PC-9 (cell line): ENCODE results near the gene SRSF2. TPM values are rescaled to one million over a fixed set of nuclear protein-coding genes. Genes with fewer than 3 reads are reported as not detected.
"Not testable (repeated sequence)": the region's sequence is repeated elsewhere in the genome, so short reads cannot be mapped to it uniquely, and the experiment has no call there.

Experiments
- BruUV-seq: library from RNA; stranded (reverse); fragments of 400-500 nt; replicated peaks from 2 replicates; lab custom pipeline; 2021; lab: Mats Ljungman, UMichigan
- CTCF ChIA-PET: fragments of 300-600 bp; sonication (Branson Sonifier 250); formaldehyde crosslinking; loops from one replicate; lab custom pipeline; 2022; ENCODE audit warnings: antibody characterized with exemption; lab: Charles Lee
- POLR2A ChIA-PET: fragments of 300-600 bp; sonication (Branson Sonifier 250); formaldehyde crosslinking; loops from one replicate; lab custom pipeline; 2022; ENCODE audit warnings: antibody characterized with exemption; ENCODE audit not compliant: unreplicated experiment; lab: Charles Lee
- DNase-seq, 2 experiments: peaks; one replicate each; pipeline versions ENCODE4 v3.0.0 to v3.0.0-alpha.2; 2015 to 2022; ENCODE audit warnings: mixed read lengths in 1 of 2
- H2AFZ ChIP-seq: fragments of 200-600 bp; sonication (generic); 2 replicates; pipeline ENCODE4 v1.8.1; 2017; ENCODE audit warnings: antibody characterized with exemption
- H3F3A ChIP-seq: fragments of 200-600 bp; sonication (generic); 2 replicates; pipeline ENCODE4 v1.8.1; 2017; ENCODE audit warnings: antibody characterized with exemption, mild to moderate bottlenecking, low read depth; ENCODE audit not compliant: insufficient read depth
- H3K27ac ChIP-seq: fragments of 200-600 bp; sonication (generic); 2 replicates; pipeline ENCODE4 v1.6.1; 2016; ENCODE audit warnings: mixed run types
- H3K27me3 ChIP-seq: fragments of 200-600 bp; sonication (generic); 2 replicates; pipeline ENCODE4 v1.6.1; 2016; ENCODE audit warnings: low read depth, mixed run types; ENCODE audit not compliant: insufficient read depth
- H3K36me3 ChIP-seq: fragments of 200-600 bp; sonication (generic); 2 replicates; pipeline ENCODE4 v1.6.1; 2016; ENCODE audit warnings: low read depth, mixed run types
- H3K4me1 ChIP-seq: fragments of 200-600 bp; sonication (generic); replicated peaks from 2 replicates; pipeline ENCODE4 v1.6.1; 2016; ENCODE audit warnings: mixed run types; ENCODE audit not compliant: insufficient read depth
- H3K4me2 ChIP-seq: fragments of 200-600 bp; sonication (generic); 2 replicates; pipeline ENCODE4 v1.6.1; 2017; ENCODE audit warnings: mixed run types
- H3K4me3 ChIP-seq: fragments of 200-600 bp; sonication (generic); 2 replicates; pipeline ENCODE4 v1.6.1; 2016; ENCODE audit warnings: mixed run types
- H3K79me2 ChIP-seq: fragments of 200-600 bp; sonication (generic); 2 replicates; pipeline ENCODE4 v1.6.1; 2017; ENCODE audit warnings: low read depth, mixed run types
- H3K9me2 ChIP-seq: fragments of 200-600 bp; sonication (generic); 2 replicates; pipeline ENCODE4 v1.8.1; 2017; ENCODE audit warnings: mild to moderate bottlenecking; ENCODE audit not compliant: insufficient read depth
- H3K9me3 ChIP-seq: fragments of 200-600 bp; sonication (generic); 2 replicates; pipeline ENCODE4 v1.8.1; 2016; ENCODE audit warnings: low read depth; ENCODE audit not compliant: insufficient read depth
- H4K20me1 ChIP-seq: fragments of 200-600 bp; sonication (generic); 2 replicates; pipeline ENCODE4 v1.8.1; 2017; ENCODE audit not compliant: insufficient read depth
- EZH2 ChIP-seq: fragments of 200-600 bp; sonication (generic); IDR thresholded peaks from 2 replicates; pipeline ENCODE4 v1.8.0; 2017; ENCODE audit warnings: antibody characterized with exemption, low read depth
- intact Hi-C: fragments of 100-400 bp; cut with micrococcal nuclease; formaldehyde crosslinking; loops from one replicate; pipeline ENCODE4 v1.10.0; 2022; ENCODE audit not compliant: unreplicated experiment
- total RNA-seq: library from RNA; stranded (reverse); gene quantifications from 2 replicates; pipeline ENCODE4 v1.2.3, GENCODE V29; 2021
- TF ChIP-seq, protein P1 (sequence below): fragments of 200-600 bp; sonication (generic); conservative IDR thresholded peaks from 2 replicates; pipeline ENCODE4 v1.6.1; 2017; ENCODE audit warnings: mixed run types, antibody characterized with exemption, mild to moderate bottlenecking, moderate library complexity

Gene SRSF2
- total RNA-seq, 1 experiment from 2014 or later = 186 TPM

DNA sequence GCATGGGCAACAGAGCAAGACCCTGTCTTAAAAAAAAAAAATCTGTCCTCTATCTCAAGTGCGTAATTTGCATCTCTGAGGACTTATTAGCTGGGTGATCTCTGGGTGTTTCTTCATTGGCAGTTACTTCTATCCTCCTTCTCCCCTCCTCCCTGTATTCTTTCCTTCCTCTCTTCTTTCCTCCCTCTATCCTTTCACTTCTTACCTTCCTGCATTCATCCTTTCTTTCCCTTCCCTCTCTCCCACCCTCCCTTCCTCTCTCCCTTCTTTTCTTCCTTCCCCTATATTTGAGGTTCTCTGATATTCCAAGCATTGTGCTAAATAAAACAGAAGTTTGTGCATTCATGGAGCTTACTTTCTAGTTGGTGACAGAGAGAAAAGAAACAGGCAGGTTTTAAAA, 11.5 kb upstream of the SRSF2 start:
- Histone ChIP-seq H3K79me2 (no peaks in the 10 kb centered on the region), H3K36me3 (no peaks in the 10 kb centered on the region), H3F3A (no peaks in the 10 kb centered on the region), H3K4me1 (no peaks in the 10 kb centered on the region), H3K27me3 (no peaks in the 10 kb centered on the region), H3K9me3 (no peaks in the 10 kb centered on the region), H4K20me1 (no peaks in the 10 kb centered on the region), H3K4me3 (no peak overlapping the region), H3K9me2 (no peaks in the 10 kb centered on the region), H3K4me2 (no peak overlapping the region), H2AFZ (no peak overlapping the region), H3K27ac (no peak overlapping the region)
- ChIA-PET POLR2A (no interaction called here), CTCF (no interaction called here)
- intact Hi-C loops = no loop called here
- no TSS peak for BruUV-seq
- TF ChIP-seq, protein P1, sequence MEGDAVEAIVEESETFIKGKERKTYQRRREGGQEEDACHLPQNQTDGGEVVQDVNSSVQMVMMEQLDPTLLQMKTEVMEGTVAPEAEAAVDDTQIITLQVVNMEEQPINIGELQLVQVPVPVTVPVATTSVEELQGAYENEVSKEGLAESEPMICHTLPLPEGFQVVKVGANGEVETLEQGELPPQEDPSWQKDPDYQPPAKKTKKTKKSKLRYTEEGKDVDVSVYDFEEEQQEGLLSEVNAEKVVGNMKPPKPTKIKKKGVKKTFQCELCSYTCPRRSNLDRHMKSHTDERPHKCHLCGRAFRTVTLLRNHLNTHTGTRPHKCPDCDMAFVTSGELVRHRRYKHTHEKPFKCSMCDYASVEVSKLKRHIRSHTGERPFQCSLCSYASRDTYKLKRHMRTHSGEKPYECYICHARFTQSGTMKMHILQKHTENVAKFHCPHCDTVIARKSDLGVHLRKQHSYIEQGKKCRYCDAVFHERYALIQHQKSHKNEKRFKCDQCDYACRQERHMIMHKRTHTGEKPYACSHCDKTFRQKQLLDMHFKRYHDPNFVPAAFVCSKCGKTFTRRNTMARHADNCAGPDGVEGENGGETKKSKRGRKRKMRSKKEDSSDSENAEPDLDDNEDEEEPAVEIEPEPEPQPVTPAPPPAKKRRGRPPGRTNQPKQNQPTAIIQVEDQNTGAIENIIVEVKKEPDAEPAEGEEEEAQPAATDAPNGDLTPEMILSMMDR = no peak
- no peak for TF ChIP-seq EZH2
- no peak for DNase-seq

DNA sequence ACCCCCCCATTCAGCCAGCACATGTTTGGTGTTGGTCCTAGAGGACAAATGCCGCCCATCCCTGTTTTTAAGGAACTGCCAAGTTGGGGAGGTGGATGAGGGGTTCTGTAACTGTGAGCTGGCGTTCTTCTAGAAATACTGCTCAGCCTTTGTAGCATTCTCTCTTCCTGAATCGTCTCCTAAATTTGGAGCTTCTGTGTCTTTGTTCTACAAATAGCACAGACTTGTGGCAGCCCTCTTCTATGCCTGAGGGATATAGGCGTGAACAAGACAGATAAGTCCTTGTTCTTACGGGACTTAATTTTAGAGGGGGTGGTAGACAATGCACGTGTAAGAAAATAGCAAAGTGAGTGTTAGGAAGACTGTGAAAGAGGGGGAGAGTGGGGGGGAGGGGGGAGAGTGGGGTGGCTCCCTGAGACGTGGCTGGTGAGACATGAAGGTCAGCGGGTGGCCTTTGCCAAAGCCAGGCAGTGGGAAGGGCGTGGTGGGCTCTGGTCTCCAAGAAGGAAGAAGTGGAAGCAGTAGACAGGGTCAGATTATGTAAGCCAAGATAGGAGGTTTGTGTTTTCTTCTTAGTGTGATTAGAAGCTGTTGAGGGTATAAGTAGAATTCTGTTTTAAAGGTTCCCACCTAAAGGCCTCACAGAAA, 10.7 kb upstream of the SRSF2 start:
- no peaks in the 10 kb centered on the region for H3F3A ChIP-seq
- no peak for DNase-seq
- H2AFZ ChIP-seq = no peak overlapping the region
- no peaks in the 10 kb centered on the region for H3K36me3 ChIP-seq
- no peaks in the 10 kb centered on the region for H3K79me2 ChIP-seq
- H3K9me3 ChIP-seq = no peaks in the 10 kb centered on the region
- no peak overlapping the region for H3K4me3 ChIP-seq
- H3K4me1 ChIP-seq = no peaks in the 10 kb centered on the region
- ChIA-PET CTCF (no interaction called here), POLR2A (no interaction called here)
- no peaks in the 10 kb centered on the region for H3K27me3 ChIP-seq
- H3K4me2 ChIP-seq = no peak overlapping the region
- H4K20me1 ChIP-seq = no peaks in the 10 kb centered on the region
- H3K9me2 ChIP-seq = no peaks in the 10 kb centered on the region
- intact Hi-C loops = no loop called here
- no peak overlapping the region for H3K27ac ChIP-seq
- TF ChIP-seq, protein P1 = no peak
- TF ChIP-seq EZH2 = no peak
- no TSS peak for BruUV-seq

DNA sequence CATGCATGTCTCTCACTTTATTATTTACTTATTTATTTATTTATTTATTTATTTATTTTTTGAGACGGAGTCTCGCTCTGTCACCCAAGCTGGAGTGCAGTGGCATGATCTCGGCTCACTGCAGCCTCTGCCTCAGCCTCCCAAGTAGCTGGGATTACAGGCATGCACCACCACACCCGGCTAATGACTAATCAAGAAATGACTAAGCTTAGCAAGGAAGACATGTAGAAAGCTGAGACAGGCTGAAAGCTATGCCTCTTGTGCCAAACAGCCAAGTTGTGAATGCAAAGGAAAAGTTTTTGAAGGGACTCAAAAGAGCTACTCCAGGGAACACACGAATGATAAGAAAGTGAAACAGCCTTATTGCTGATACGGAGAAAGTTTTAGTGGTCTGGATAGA, 8.7 kb upstream of the SRSF2 start:
- H3K27me3 ChIP-seq, H3K27ac ChIP-seq, H3K79me2 ChIP-seq, H3F3A ChIP-seq, H3K36me3 ChIP-seq, BruUV-seq, H3K4me1 ChIP-seq, POLR2A ChIA-PET, H3K9me3 ChIP-seq, intact Hi-C loops, H3K4me2 ChIP-seq, H3K4me3 ChIP-seq, H3K9me2 ChIP-seq, CTCF ChIA-PET, DNase-seq, H4K20me1 ChIP-seq, H2AFZ ChIP-seq: not testable (repeated sequence)

DNA sequence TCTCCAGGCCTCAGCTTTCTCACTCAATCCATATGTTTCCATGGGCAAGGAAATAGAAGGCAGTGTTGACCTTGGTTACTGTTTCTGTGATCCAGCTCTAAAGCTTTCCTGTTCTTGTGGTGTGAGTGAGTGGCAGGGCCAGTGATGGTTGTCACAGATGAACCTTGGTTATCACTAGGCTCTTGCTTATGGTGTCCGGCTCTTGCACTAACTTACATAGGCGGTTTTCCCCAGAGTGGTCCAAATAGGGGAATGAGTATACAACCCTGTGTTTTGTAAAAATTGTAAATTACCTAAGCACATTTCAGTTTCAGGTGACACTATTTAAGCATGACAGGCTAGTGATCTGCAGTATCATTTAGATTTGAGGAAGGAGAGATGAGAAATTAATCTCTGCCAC, 7.6 kb upstream of the SRSF2 start:
- no peaks in the 10 kb centered on the region for H3K27me3 ChIP-seq
- no peak overlapping the region for H3K4me3 ChIP-seq
- CTCF ChIA-PET = interaction anchor here (0.5 kb wide), 1 partner anchor 10 kb away, joined by 3 read pairs; no protein-coding TSS in a partner anchor
- no TSS peak for BruUV-seq
- intact Hi-C loops = no loop called here
- H3K9me2 ChIP-seq = no peaks in the 10 kb centered on the region
- TF ChIP-seq EZH2 = no peak
- TF ChIP-seq, protein P1 = no peak
- H3K9me3 ChIP-seq = no peaks in the 10 kb centered on the region
- peaks cover 5% of the 10 kb centered on the region; the same call in 1 of the 2 replicates for H3K79me2 ChIP-seq
- no peak for DNase-seq
- H2AFZ ChIP-seq = no peak overlapping the region
- no peaks in the 10 kb centered on the region for H4K20me1 ChIP-seq
- no peak overlapping the region for H3K27ac ChIP-seq
- H3K4me2 ChIP-seq = no peak overlapping the region
- peaks cover 9% of the 10 kb centered on the region; the same call in 1 of the 2 replicates for H3K36me3 ChIP-seq
- POLR2A ChIA-PET = no interaction called here
- no peaks in the 10 kb centered on the region for H3K4me1 ChIP-seq
- H3F3A ChIP-seq = no peaks in the 10 kb centered on the region
